GM06990 (cell line): ENCODE data around the gene CALD1.
"Not testable (repeated sequence)": the region's sequence is repeated elsewhere in the genome, so short reads cannot be mapped to it uniquely, and the experiment has no call there.

Experiments used
- DNase-seq: peaks from one replicate; pipeline ENCODE4 v3.0.0-alpha.2; 2011; ENCODE audit not compliant: insufficient read length; ENCODE audit errors: extremely low read depth
- H3K27me3 ChIP-seq: replicated peaks from 2 replicates; pipeline ENCODE4 v1.6.0; 2011; ENCODE audit warnings: low read length; ENCODE audit not compliant: control insufficient read depth, insufficient read depth
- H3K36me3 ChIP-seq: 2 replicates; pipeline ENCODE4 v1.5.1; 2011; ENCODE audit warnings: low read length; ENCODE audit not compliant: control insufficient read depth, insufficient read depth
- H3K4me3 ChIP-seq: replicated peaks from 2 replicates; pipeline ENCODE4 v1.5.1; 2011; ENCODE audit warnings: low read depth, mild to moderate bottlenecking, control low read depth, low read length
- CTCF ChIP-seq: IDR thresholded peaks from 2 replicates; pipeline ENCODE4 v1.5.1; 2011; ENCODE audit warnings: low read length, control low read depth, mild to moderate bottlenecking, inconsistent platforms; ENCODE audit not compliant: insufficient read depth, poor library complexity, severe bottlenecking

Gene CALD1

GRCh38 chr7:134966691-134967090 is 187.3 kb downstream of the CALD1 start:
- Histone ChIP-seq H3K36me3 (no peaks in the 10 kb centered on the region), H3K4me3 (no peak overlapping the region), H3K27me3 (no peaks in the 10 kb centered on the region)
- no peak for DNase-seq
- TF ChIP-seq CTCF = no peak

- DNase-seq = no peak
- no peak for TF ChIP-seq CTCF
- Histone ChIP-seq H3K4me3 (no peak overlapping the region), H3K36me3 (no peaks in the 10 kb centered on the region), H3K27me3 (no peaks in the 10 kb centered on the region)
Observed at GRCh38 chr7:134968110-134968509, 188.7 kb downstream of the CALD1 start.

GRCh38 chr7:134981645-134982044 is 202.2 kb downstream of the CALD1 start:
- DNase-seq, H3K4me3 ChIP-seq, H3K27me3 ChIP-seq, H3K36me3 ChIP-seq: not testable (repeated sequence)

- no peak for TF ChIP-seq CTCF
- Histone ChIP-seq H3K27me3 (no peaks in the 10 kb centered on the region), H3K4me3 (peak overlapping the region; percentile 82), H3K36me3 (no peaks in the 10 kb centered on the region)
- DNase-seq = no peak
Observed at GRCh38 chr7:134985894-134986362, 206.5 kb downstream of the CALD1 start.

GRCh38 chr7:134986363-134987251 is 207.2 kb downstream of the CALD1 start, which contains the start of gene AGBL3:
TSS of gene AGBL3 (plus strand) at chr7:134986508. CDS start at chr7:134987934, 1,426 bp downstream.
- Histone ChIP-seq H3K4me3 (peak within 1 kb of the TSS; percentile 82), H3K27me3 (no peaks in the 10 kb centered on the region), H3K36me3 (no peaks in the 10 kb centered on the region)
- peak; percentile 85 for TF ChIP-seq CTCF
- DNase-seq = peak; percentile 90

GRCh38 chr7:134988161-134988560 is 208.7 kb downstream of the CALD1 start:
- no peak for DNase-seq
- Histone ChIP-seq H3K27me3 (no peaks in the 10 kb centered on the region), H3K36me3 (no peaks in the 10 kb centered on the region), H3K4me3 (peak overlapping the region; percentile 82)
- no peak for TF ChIP-seq CTCF
